A549 (cell line): ENCODE data around the gene RGS9BP. TPM values are rescaled to one million over a fixed set of nuclear protein-coding genes. Genes with fewer than 3 reads are reported as not detected.
"Not testable (repeated sequence)": the region's sequence is repeated elsewhere in the genome, so short reads cannot be mapped to it uniquely, and the experiment has no call there.

ENCODE experiments used
- ATAC-seq, 2 experiments: fragments of 200-7000 bp in 1 of 2; fragments of >200 bp in 1 of 2; cut with Nextera tagmentation in 1 of 2; cut with Tn5 transposase in 1 of 2; 3 replicates each; pipeline versions ENCODE4 v1.8.0 to v1.9.1; 2018 to 2020; ENCODE audit warnings: mild to moderate bottlenecking in 1 of 2, moderate library complexity in 1 of 2
- CTCF ChIA-PET: fragments of 300-600 bp; sonication (Branson Sonifier 250); formaldehyde crosslinking; extraction: SDS; loops from one replicate; lab custom pipeline; 2021; ENCODE audit warnings: antibody characterized with exemption, inconsistent platforms; lab: Yijun Ruan, JAX
- POLR2A ChIA-PET: fragments of 350-600 bp; formaldehyde crosslinking; extraction: SDS; loops from one replicate; lab custom pipeline; 2021; ENCODE audit warnings: antibody characterized with exemption, inconsistent platforms; lab: Yijun Ruan, JAX
- DNase-seq, 2 experiments: peaks; one replicate each; pipeline versions ENCODE4 v3.0.0 to v3.0.0-alpha.2; 2011 to 2016; ENCODE audit warnings: low read depth in 1 of 2, low spot score in 1 of 2
- FAIRE-seq: peaks from 2 replicates; lab custom pipeline; 2011; peaks lifted over from hg19 to GRCh38; lab: Jason Lieb, UNC
- H3K27ac ChIP-seq, 2 experiments: fragments of >200 bp; sonication (Bioruptor Twin); formaldehyde crosslinking; 3 replicates each; pipeline ENCODE4 v1.5.1; 2016 to 2017
- H3K4me1 ChIP-seq: fragments of >200 bp; sonication (Bioruptor Twin); formaldehyde crosslinking; 3 replicates; pipeline ENCODE4 v1.6.1; 2016
- H3K4me2 ChIP-seq: fragments of >200 bp; sonication (Bioruptor Twin); formaldehyde crosslinking; 3 replicates; pipeline ENCODE4 v1.6.1; 2016
- H3K4me3 ChIP-seq: fragments of >200 bp; sonication (Bioruptor Twin); formaldehyde crosslinking; 3 replicates; pipeline ENCODE4 v1.5.1; 2016
- H3K9me3 ChIP-seq: fragments of >200 bp; sonication (Bioruptor Twin); formaldehyde crosslinking; 3 replicates; pipeline ENCODE4 v1.6.1; 2016
- CBX2 ChIP-seq: fragments of 200-600 bp; sonication (generic); IDR thresholded peaks from 2 replicates; pipeline ENCODE4 v1.6.1; 2016; ENCODE audit warnings: low read depth, mild to moderate bottlenecking, borderline replicate concordance
- CBX8 ChIP-seq: fragments of 200-600 bp; sonication (generic); IDR thresholded peaks from 2 replicates; pipeline ENCODE4 v1.6.1; 2016
- CEBPB ChIP-seq, 2 experiments: fragments of >200 bp in 1 of 2; sonication (Bioruptor Twin) in 1 of 2; formaldehyde crosslinking in 1 of 2; IDR thresholded peaks; 2 replicates each; pipeline ENCODE4 v1.6.1; 2012 to 2016
- EHMT2 ChIP-seq: fragments of 200-600 bp; sonication (generic); IDR thresholded peaks from 2 replicates; pipeline ENCODE4 v1.6.1; 2016; ENCODE audit warnings: antibody characterized with exemption, low read depth, mild to moderate bottlenecking, moderate library complexity
- EP300 ChIP-seq, 2 experiments: fragments of >200 bp; sonication (Bioruptor Twin); formaldehyde crosslinking; IDR thresholded peaks; 2 replicates in 1 of 2; 3 replicates in 1 of 2; pipeline ENCODE4 v1.6.1; 2016 to 2017
- FOSB ChIP-seq: fragments of 250-450 bp; sonication (Bioruptor Pico); IDR thresholded peaks from 2 replicates; pipeline ENCODE4 v1.5.0; 2020; ENCODE audit warnings: mild to moderate bottlenecking, moderate library complexity
- GATA3 ChIP-seq: IDR thresholded peaks from 2 replicates; pipeline ENCODE4 v1.6.1; 2012; ENCODE audit warnings: borderline replicate concordance
- HDAC2 ChIP-seq: fragments of 200-600 bp; sonication (generic); IDR thresholded peaks from 2 replicates; pipeline ENCODE4 v1.6.1; 2016
- HMGXB4 ChIP-seq: fragments of 250-450 bp; sonication (Bioruptor Pico); IDR thresholded peaks from 2 replicates; pipeline ENCODE4 v1.5.0; 2021; ENCODE audit warnings: mild to moderate bottlenecking, moderate library complexity, borderline replicate concordance
- HOXA7 ChIP-seq: fragments of 250-450 bp; sonication (Bioruptor Pico); IDR thresholded peaks from 2 replicates; pipeline ENCODE4 v1.5.0; 2020; ENCODE audit warnings: mild to moderate bottlenecking, moderate library complexity
- KDM1A ChIP-seq: fragments of 200-600 bp; sonication (generic); IDR thresholded peaks from 2 replicates; pipeline ENCODE4 v1.6.1; 2016; ENCODE audit warnings: low read depth, mild to moderate bottlenecking
- KDM5A ChIP-seq: fragments of 200-600 bp; sonication (generic); IDR thresholded peaks from 2 replicates; pipeline ENCODE4 v1.6.1; 2016; ENCODE audit warnings: antibody characterized with exemption, mild to moderate bottlenecking
- MAFK ChIP-seq: fragments of 450-650 bp; IDR thresholded peaks from 2 replicates; pipeline ENCODE4 v1.6.1; 2014; ENCODE audit not compliant: partially characterized antibody
- MAX ChIP-seq: IDR thresholded peaks from 2 replicates; pipeline ENCODE4 v1.6.1; 2012
- NFE2L2 ChIP-seq: fragments of 150-350 bp; conservative IDR thresholded peaks from 2 replicates; pipeline ENCODE4 v1.6.1; 2014; ENCODE audit warnings: low read length
- NPAS2 ChIP-seq: fragments of 250-450 bp; sonication (Bioruptor Pico); IDR thresholded peaks from 2 replicates; pipeline ENCODE4 v1.8.0; 2022; ENCODE audit warnings: mild to moderate bottlenecking, moderate library complexity, borderline replicate concordance
- NR3C1 ChIP-seq: fragments of >200 bp; sonication (Bioruptor Twin); formaldehyde crosslinking; IDR thresholded peaks from 3 replicates; pipeline ENCODE4 v1.6.1; 2017
- POLR2A ChIP-seq: IDR thresholded peaks from 2 replicates; pipeline ENCODE4 v1.6.1; 2012; ENCODE audit warnings: mild to moderate bottlenecking, low read length
- POLR2AphosphoS2 ChIP-seq: conservative IDR thresholded peaks from 2 replicates; pipeline ENCODE4 v1.6.1; 2012; ENCODE audit warnings: low read length, improper control_type of control experiment, inconsistent platforms
- RAD21 ChIP-seq, 2 experiments: fragments of >200 bp in 1 of 2; sonication (Bioruptor Twin) in 1 of 2; formaldehyde crosslinking in 1 of 2; IDR thresholded peaks in 1 of 2; conservative IDR thresholded peaks in 1 of 2; 2 replicates in 1 of 2; 3 replicates in 1 of 2; pipeline ENCODE4 v1.6.1; 2012 to 2018; ENCODE audit warnings: inconsistent platforms in 1 of 2
- RARB ChIP-seq: fragments of 250-450 bp; sonication (Bioruptor Pico); IDR thresholded peaks from 2 replicates; pipeline ENCODE4 v1.8.0; 2021; ENCODE audit warnings: mild to moderate bottlenecking, moderate library complexity
- RCOR1 ChIP-seq: fragments of 150-350 bp; IDR thresholded peaks from 2 replicates; pipeline ENCODE4 v1.6.1; 2014; ENCODE audit warnings: antibody characterized with exemption, low read length, low read depth
- RFX5 ChIP-seq: fragments of 450-650 bp; IDR thresholded peaks from 2 replicates; pipeline ENCODE4 v1.7.1; 2014; ENCODE audit warnings: antibody characterized with exemption, mild to moderate bottlenecking, moderate library complexity
- SREBF2 ChIP-seq: fragments of 450-650 bp; IDR thresholded peaks from 2 replicates; pipeline ENCODE4 v1.6.1; 2014; ENCODE audit warnings: mild to moderate bottlenecking, moderate library complexity
- ZC3H11A ChIP-seq: fragments of 450-650 bp; IDR thresholded peaks from 2 replicates; pipeline ENCODE4 v1.6.1; 2014; ENCODE audit warnings: antibody characterized with exemption, mild to moderate bottlenecking
- WGBS: methylation state at CpG from one replicate; pipeline ENCODE4 v1.1.6; 2017; ENCODE audit errors: missing lambda C conversion rate; 5-methylcytosine and 5-hydroxymethylcytosine counted together
- polyA plus RNA-seq, 4 experiments: library from polyadenylated mRNA; depleted of rRNA in 3 of 4; stranded (reverse); fragments of >200 nt; fragmentation: RNase III in 1 of 4; extraction: RNeasy Plus Mini Kit Qiagen cat#74134 plus additional on column Dnase treatment in 1 of 4; gene quantifications; 2 replicates in 3 of 4; 3 replicates in 1 of 4; pipeline ENCODE4 v1.2.3, GENCODE V29; 2011 to 2017
- TF ChIP-seq, protein P1 (sequence below): fragments of >200 bp; sonication (Bioruptor Twin); formaldehyde crosslinking; IDR thresholded peaks from 3 replicates; pipeline ENCODE4 v1.5.1; 2016
- TF ChIP-seq, protein P2 (sequence below): fragments of 200-600 bp; sonication (generic); IDR thresholded peaks from 2 replicates; pipeline ENCODE4 v1.6.1; 2016; ENCODE audit warnings: antibody characterized with exemption, mild to moderate bottlenecking, moderate library complexity
- TF ChIP-seq, protein P3 (sequence below): fragments of 250-450 bp; sonication (Bioruptor Pico); IDR thresholded peaks from 2 replicates; pipeline ENCODE4 v1.5.0; 2020; ENCODE audit warnings: low read depth, mild to moderate bottlenecking, moderate library complexity

The RGS9BP gene
- polyA plus RNA-seq, 2 of the 4 experiments (the other 2 are of a cell fraction): 0.17 to 0.41 TPM

DNA sequence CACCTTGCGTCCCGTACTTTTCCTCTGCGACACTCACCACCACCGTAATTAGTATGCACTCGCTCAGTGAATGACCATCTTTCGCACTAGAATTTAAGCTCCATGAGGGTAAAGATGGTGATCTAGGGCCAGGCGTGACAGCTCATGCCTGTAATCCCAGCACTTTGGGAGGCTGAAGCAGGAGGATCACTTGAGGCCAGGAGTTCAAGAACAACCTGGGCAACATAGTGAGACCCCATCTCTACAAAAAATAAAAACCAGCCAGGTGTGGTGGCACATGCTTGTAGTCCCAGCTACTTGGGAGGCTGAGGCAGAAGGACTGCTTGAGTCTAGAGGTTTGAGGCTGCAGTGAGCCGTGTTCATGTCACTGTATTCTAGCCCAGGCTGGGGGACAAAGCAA, 19.3 kb upstream of the RGS9BP start:
- H3K9me3 ChIP-seq, H3K4me2 ChIP-seq, FAIRE-seq, ATAC-seq, H3K4me3 ChIP-seq, H3K4me1 ChIP-seq, DNase-seq, H3K27ac ChIP-seq: not testable (repeated sequence)
- WGBS: 95% methylated on average over 8 of the region's 8 CpGs
- 0 out of 2 replicates have a peak, but pooled peaks have one; percentile 13 for TF ChIP-seq POLR2A
- ChIA-PET POLR2A (interaction anchor here (0.6 kb wide), 1 partner anchor 75 kb away, joined by 3 read pairs; the partner anchor contains the start of gene PDCD5), CTCF (interaction anchor here (0.6 to 1.9 kb wide), 9 partner anchors 9 to 1856 kb away, joined by 3 to 10 read pairs (median 3); partner anchors contain the start of genes ANKRD27 and RGS9BP)

DNA sequence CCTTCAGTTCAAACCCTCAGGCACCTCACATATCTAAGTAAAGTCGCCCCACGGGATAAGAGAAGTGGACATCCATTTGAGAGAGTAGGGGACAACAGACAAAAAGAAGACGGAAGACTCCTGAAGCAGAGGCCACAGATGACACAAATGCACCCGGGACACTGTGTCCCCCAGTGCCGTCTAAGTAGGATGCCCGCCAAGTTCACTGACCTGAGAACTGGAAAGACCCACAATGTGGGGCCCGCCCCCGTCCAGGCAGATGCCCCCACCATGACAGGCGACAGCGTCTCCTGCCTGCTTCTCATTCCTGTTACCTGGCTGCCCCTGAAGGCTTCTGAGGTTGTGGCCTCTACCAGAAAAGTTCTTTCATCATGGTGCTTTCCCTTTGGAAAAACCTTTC, 17.6 kb upstream of the RGS9BP start:
- TF ChIP-seq HDAC2 (no peak), POLR2AphosphoS2 (no peak), CBX2 (no peak), GATA3 (no peak), NR3C1 (no peak), HOXA7 (no peak), MAFK (no peak), CBX8 (no peak), KDM1A (no peak), EP300 (IDR thresholded peaks at IDR 0.05) (no peak), RFX5 (no peak), RCOR1 (no peak)
- TF ChIP-seq, protein P1, sequence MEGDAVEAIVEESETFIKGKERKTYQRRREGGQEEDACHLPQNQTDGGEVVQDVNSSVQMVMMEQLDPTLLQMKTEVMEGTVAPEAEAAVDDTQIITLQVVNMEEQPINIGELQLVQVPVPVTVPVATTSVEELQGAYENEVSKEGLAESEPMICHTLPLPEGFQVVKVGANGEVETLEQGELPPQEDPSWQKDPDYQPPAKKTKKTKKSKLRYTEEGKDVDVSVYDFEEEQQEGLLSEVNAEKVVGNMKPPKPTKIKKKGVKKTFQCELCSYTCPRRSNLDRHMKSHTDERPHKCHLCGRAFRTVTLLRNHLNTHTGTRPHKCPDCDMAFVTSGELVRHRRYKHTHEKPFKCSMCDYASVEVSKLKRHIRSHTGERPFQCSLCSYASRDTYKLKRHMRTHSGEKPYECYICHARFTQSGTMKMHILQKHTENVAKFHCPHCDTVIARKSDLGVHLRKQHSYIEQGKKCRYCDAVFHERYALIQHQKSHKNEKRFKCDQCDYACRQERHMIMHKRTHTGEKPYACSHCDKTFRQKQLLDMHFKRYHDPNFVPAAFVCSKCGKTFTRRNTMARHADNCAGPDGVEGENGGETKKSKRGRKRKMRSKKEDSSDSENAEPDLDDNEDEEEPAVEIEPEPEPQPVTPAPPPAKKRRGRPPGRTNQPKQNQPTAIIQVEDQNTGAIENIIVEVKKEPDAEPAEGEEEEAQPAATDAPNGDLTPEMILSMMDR: no peak
- TF ChIP-seq, all 56 proteins: peak for 0
- CTCF ChIA-PET: no interaction called here
- DNase-seq (no peak), ATAC-seq (no peak), FAIRE-seq (no peak)
- no peaks in the 10 kb centered on the region for H3K9me3 ChIP-seq
- H3K4me3 ChIP-seq: no peak overlapping the region
- WGBS: 91% methylated on average over 10 of the region's 10 CpGs
- no peak overlapping the region for H3K4me2 ChIP-seq
- no peak overlapping the region for H3K27ac ChIP-seq
- POLR2A ChIA-PET: no interaction called here
- H3K4me1 ChIP-seq: no peaks in the 10 kb centered on the region

GRCh38 chr19:32658527-32658926, 17.1 kb upstream of the RGS9BP start:
- no peak for TF ChIP-seq RARB (CRISPR knock-in tag)
- no peak for TF ChIP-seq HMGXB4
- no peak for TF ChIP-seq SREBF2
- TF ChIP-seq ZC3H11A: no peak
- no peak for TF ChIP-seq FOSB (CRISPR knock-in tag)
- no peak for TF ChIP-seq POLR2A
- TF ChIP-seq, protein P2, sequence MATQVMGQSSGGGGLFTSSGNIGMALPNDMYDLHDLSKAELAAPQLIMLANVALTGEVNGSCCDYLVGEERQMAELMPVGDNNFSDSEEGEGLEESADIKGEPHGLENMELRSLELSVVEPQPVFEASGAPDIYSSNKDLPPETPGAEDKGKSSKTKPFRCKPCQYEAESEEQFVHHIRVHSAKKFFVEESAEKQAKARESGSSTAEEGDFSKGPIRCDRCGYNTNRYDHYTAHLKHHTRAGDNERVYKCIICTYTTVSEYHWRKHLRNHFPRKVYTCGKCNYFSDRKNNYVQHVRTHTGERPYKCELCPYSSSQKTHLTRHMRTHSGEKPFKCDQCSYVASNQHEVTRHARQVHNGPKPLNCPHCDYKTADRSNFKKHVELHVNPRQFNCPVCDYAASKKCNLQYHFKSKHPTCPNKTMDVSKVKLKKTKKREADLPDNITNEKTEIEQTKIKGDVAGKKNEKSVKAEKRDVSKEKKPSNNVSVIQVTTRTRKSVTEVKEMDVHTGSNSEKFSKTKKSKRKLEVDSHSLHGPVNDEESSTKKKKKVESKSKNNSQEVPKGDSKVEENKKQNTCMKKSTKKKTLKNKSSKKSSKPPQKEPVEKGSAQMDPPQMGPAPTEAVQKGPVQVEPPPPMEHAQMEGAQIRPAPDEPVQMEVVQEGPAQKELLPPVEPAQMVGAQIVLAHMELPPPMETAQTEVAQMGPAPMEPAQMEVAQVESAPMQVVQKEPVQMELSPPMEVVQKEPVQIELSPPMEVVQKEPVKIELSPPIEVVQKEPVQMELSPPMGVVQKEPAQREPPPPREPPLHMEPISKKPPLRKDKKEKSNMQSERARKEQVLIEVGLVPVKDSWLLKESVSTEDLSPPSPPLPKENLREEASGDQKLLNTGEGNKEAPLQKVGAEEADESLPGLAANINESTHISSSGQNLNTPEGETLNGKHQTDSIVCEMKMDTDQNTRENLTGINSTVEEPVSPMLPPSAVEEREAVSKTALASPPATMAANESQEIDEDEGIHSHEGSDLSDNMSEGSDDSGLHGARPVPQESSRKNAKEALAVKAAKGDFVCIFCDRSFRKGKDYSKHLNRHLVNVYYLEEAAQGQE: no peak
- TF ChIP-seq, protein P3, sequence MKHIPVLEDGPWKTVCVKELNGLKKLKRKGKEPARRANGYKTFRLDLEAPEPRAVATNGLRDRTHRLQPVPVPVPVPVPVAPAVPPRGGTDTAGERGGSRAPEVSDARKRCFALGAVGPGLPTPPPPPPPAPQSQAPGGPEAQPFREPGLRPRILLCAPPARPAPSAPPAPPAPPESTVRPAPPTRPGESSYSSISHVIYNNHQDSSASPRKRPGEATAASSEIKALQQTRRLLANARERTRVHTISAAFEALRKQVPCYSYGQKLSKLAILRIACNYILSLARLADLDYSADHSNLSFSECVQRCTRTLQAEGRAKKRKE (CRISPR knock-in tag): no peak
- no peak for TF ChIP-seq RAD21 (conservative IDR thresholded peaks at IDR 0.05 in 1 of 2, IDR thresholded peaks at IDR 0.05 in 1 of 2)
- TF ChIP-seq NR3C1: no peak
- no peak for TF ChIP-seq KDM5A
- no peak for TF ChIP-seq NFE2L2
- no peak for TF ChIP-seq MAX
- TF ChIP-seq CEBPB (IDR thresholded peaks at IDR 0.05): no peak
- TF ChIP-seq EHMT2: no peak
- TF ChIP-seq NPAS2 (CRISPR knock-in tag): no peak
- H3K27ac ChIP-seq: no peak overlapping the region
- ATAC-seq: no peak
- H3K9me3 ChIP-seq: no peaks in the 10 kb centered on the region
- H3K4me1 ChIP-seq: no peaks in the 10 kb centered on the region
- WGBS: 88% methylated on average over 10 of the region's 10 CpGs
- no peak for DNase-seq
- no peak overlapping the region for H3K4me3 ChIP-seq
- no peak for FAIRE-seq
- H3K4me2 ChIP-seq: no peak overlapping the region
- POLR2A ChIA-PET: no interaction called here
- CTCF ChIA-PET: no interaction called here
